Endothelial cell of umbilical vein (primary cell): ENCODE data around the gene VCL. TPM values are rescaled to one million over a fixed set of nuclear protein-coding genes. Genes with fewer than 3 reads are reported as not detected.

Experiments used
- BruUV-seq: library from RNA; stranded (reverse); fragments of 400-500 nt; replicated peaks from 2 replicates; lab custom pipeline; 2021; lab: Mats Ljungman, UMichigan
- CTCF ChIA-PET: fragments of 300-600, 350-600 bp; sonication (Branson Sonifier 250); formaldehyde crosslinking; loops from one replicate; lab custom pipeline; 2021; ENCODE audit warnings: antibody characterized with exemption, inconsistent platforms; lab: Charles Lee
- POLR2A ChIA-PET: fragments of 300-600, 350-600 bp; sonication (Branson Sonifier 250); formaldehyde crosslinking; loops from one replicate; lab custom pipeline; 2021; ENCODE audit warnings: antibody characterized with exemption, inconsistent platforms; lab: Charles Lee
- DNase-seq: peaks from one replicate; pipeline ENCODE4 v3.0.0-alpha.2; 2011; ENCODE audit warnings: low read depth, low spot score
- FAIRE-seq: peaks from 2 replicates; lab custom pipeline; 2011; peaks lifted over from hg19 to GRCh38; lab: Jason Lieb, UNC
- H2AFZ ChIP-seq: 2 replicates; pipeline ENCODE4 v1.6.0; 2012; ENCODE audit warnings: low read depth, low read length, control low read depth, inconsistent platforms
- H3K27ac ChIP-seq: 2 replicates; pipeline ENCODE4 v1.5.1; 2011; ENCODE audit warnings: low read depth, mild to moderate bottlenecking, control low read depth, low read length, moderate library complexity; ENCODE audit not compliant: insufficient read depth
- H3K27me3 ChIP-seq, 2 experiments: 2 replicates each; pipeline versions ENCODE4 v1.6.0 to v1.6.1; 2011; ENCODE audit warnings: low read length in 2 of 2, mixed read lengths in 1 of 2; ENCODE audit not compliant: control insufficient read depth in 2 of 2, insufficient read depth in 2 of 2
- H3K36me3 ChIP-seq, 2 experiments: 2 replicates in 1 of 2; 3 replicates in 1 of 2; pipeline ENCODE4 v1.5.1; 2011; ENCODE audit warnings: low read length in 2 of 2, mild to moderate bottlenecking in 1 of 2, moderate library complexity in 1 of 2; ENCODE audit not compliant: control insufficient read depth in 2 of 2, insufficient read depth in 2 of 2; ENCODE audit errors: extremely low read depth in 1 of 2
- H3K4me1 ChIP-seq: 3 replicates; pipeline ENCODE4 v1.5.1; 2011; ENCODE audit warnings: mild to moderate bottlenecking, low read length; ENCODE audit not compliant: control insufficient read depth, insufficient read depth; ENCODE audit errors: extremely low read depth
- H3K4me2 ChIP-seq: 2 replicates; pipeline ENCODE4 v1.6.1; 2011; ENCODE audit warnings: low read length, control low read depth, mixed read lengths; ENCODE audit not compliant: insufficient read depth
- H3K4me3 ChIP-seq, 3 experiments: fragments of 200-600 bp in 1 of 3; sonication (generic), shearing (Covaris generic) in 1 of 3; replicated peaks in 1 of 3; 2 replicates each; pipeline ENCODE4 v1.5.1; 2011 to 2016; ENCODE audit warnings: control low read depth in 3 of 3, low read length in 3 of 3, mild to moderate bottlenecking in 2 of 3, inconsistent platforms in 1 of 3, low read depth in 1 of 3, moderate library complexity in 1 of 3; ENCODE audit not compliant: insufficient read depth in 1 of 3
- H3K79me2 ChIP-seq: 2 replicates; pipeline ENCODE4 v1.6.0; 2012; ENCODE audit warnings: low read length, inconsistent platforms; ENCODE audit not compliant: control insufficient read depth, insufficient read depth
- H3K9ac ChIP-seq: replicated peaks from 2 replicates; pipeline ENCODE3; 2011; ENCODE audit warnings: low read length, control low read depth; ENCODE audit not compliant: insufficient read depth; ENCODE audit errors: extremely low read depth
- H3K9me1 ChIP-seq: replicated peaks from 3 replicates; pipeline ENCODE4 v1.6.0; 2011; ENCODE audit warnings: mild to moderate bottlenecking, low read length; ENCODE audit not compliant: control insufficient read depth, insufficient read depth; ENCODE audit errors: extremely low read depth
- H3K9me3 ChIP-seq: replicated peaks from 2 replicates; pipeline ENCODE4 v1.5.1; 2012; ENCODE audit warnings: low read length, inconsistent platforms; ENCODE audit not compliant: control insufficient read depth, insufficient read depth
- H4K20me1 ChIP-seq: replicated peaks from 2 replicates; pipeline ENCODE3; 2011; ENCODE audit warnings: mild to moderate bottlenecking, low read length; ENCODE audit not compliant: control insufficient read depth, insufficient read depth; ENCODE audit errors: extremely low read depth
- EZH2 ChIP-seq: IDR thresholded peaks from 2 replicates; pipeline ENCODE4 v1.6.1; 2012; ENCODE audit warnings: borderline replicate concordance, low read depth, mild to moderate bottlenecking, moderate library complexity, low read length, inconsistent platforms; ENCODE audit not compliant: severe bottlenecking
- FOS ChIP-seq: IDR thresholded peaks from 2 replicates; pipeline ENCODE4 v1.6.1; 2011; ENCODE audit warnings: mild to moderate bottlenecking, low read length, moderate library complexity, borderline replicate concordance; ENCODE audit not compliant: insufficient read depth
- GATA2 ChIP-seq: IDR thresholded peaks from 2 replicates; pipeline ENCODE4 v1.7.0; 2011; ENCODE audit warnings: low read depth, mild to moderate bottlenecking, moderate library complexity, mixed read lengths, low read length; ENCODE audit not compliant: insufficient read length, insufficient read depth
- JUN ChIP-seq: IDR thresholded peaks from 2 replicates; pipeline ENCODE4 v1.6.1; 2011; ENCODE audit warnings: borderline replicate concordance, low read depth; ENCODE audit not compliant: insufficient read length, insufficient read depth
- MYC ChIP-seq: IDR thresholded peaks from one replicate; pipeline ENCODE4 v1.6.1; 2011; ENCODE audit warnings: mild to moderate bottlenecking, low read depth, low read length
- POLR2A ChIP-seq: IDR thresholded peaks from 2 replicates; pipeline ENCODE4 v1.6.1; 2012; ENCODE audit warnings: low read depth, mild to moderate bottlenecking, control low read depth, low read length
- POLR2AphosphoS5 ChIP-seq: IDR thresholded peaks from 2 replicates; pipeline ENCODE4 v1.6.1; 2012; ENCODE audit warnings: low read depth, mild to moderate bottlenecking, control low read depth, low read length, moderate library complexity; ENCODE audit not compliant: insufficient read depth
- dilution Hi-C: fragments of 300-500 bp; cut with MboI; formaldehyde crosslinking; loops from one replicate; pipeline ENCODE4 v1.15.0; 2019; ENCODE audit warnings: low sequenced_read_pairs; ENCODE audit not compliant: extremely low pct_ligation_motif_present
- intact Hi-C: fragments of 100-400 bp; cut with micrococcal nuclease; formaldehyde crosslinking; loops from one replicate; pipeline ENCODE4 v1.10.0; 2022
- polyA plus RNA-seq, 4 experiments: library from polyadenylated mRNA; depleted of rRNA in 3 of 4; stranded (reverse) in 3 of 4; unstranded in 1 of 4; fragments of >200 nt; gene quantifications; 2 replicates each; pipeline versions ENCODE4 v1.2.1 to v1.2.3, GENCODE V29; 2011 to 2012; ENCODE audit warnings: missing spikeins in 1 of 4
- total RNA-seq: library from RNA; stranded (reverse); gene quantifications from 2 replicates; pipeline ENCODE4 v1.2.3, GENCODE V29; 2021
- TF ChIP-seq, protein P1 (sequence below): IDR thresholded peaks from 2 replicates; pipeline ENCODE4 v1.6.1; 2011; ENCODE audit not compliant: insufficient read depth, insufficient read length
- TF ChIP-seq, protein P2 (sequence below), 2 donors: IDR thresholded peaks; 1 replicate in 1 of 2; 2 replicates in 1 of 2; pipeline ENCODE4 v1.5.1; 2011; ENCODE audit warnings: low read length in 2 of 2, mild to moderate bottlenecking in 2 of 2, moderate library complexity in 2 of 2, control low read depth in 1 of 2, inconsistent platforms in 1 of 2, low read depth in 1 of 2; ENCODE audit not compliant: insufficient read depth in 1 of 2; ENCODE audit errors: extremely low read depth in 1 of 2

The VCL gene
- total and polyA plus RNA-seq, 2 donors (not counting 3 experiments of a cell fraction or from before 2014, with no cell fraction given) = 95.4 to 231 TPM

DNA sequence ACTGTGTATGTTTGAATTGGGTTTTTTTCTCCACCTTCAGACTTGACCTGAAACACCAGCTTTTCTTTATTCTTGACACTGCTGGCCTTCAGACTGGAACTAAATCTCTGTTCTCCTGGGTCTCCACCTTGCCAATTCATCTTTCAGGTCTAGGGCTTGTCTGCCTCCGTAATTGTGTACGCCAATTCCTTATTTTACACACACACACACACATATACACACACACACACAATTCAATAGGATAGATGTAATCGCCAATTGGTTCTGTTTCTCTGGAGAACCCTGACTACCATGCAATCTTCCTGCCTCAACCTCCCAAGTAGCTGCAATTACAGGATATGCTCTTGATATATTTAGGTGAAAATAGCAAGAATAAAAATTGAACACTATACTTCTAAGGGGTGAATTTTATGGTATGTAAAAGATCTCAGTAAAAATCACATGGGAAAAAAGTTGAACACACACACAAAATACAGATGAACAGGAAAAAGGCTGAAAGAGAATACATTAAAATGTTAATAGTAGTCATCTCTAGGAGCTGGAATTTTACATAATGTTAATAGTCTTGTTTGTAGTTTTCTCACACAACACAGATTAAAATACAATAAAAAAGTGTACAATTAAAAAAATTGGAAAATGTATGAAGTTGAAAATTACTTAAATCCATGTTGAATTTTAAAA, 6.6 kb upstream of the VCL start:
- ChIA-PET POLR2A (no interaction called here), CTCF (interaction anchor here (1.0 kb wide), 1 partner anchor 90 kb away, joined by 3 read pairs; no protein-coding TSS in a partner anchor)
- FAIRE-seq (no peak), DNase-seq (no peak)
- intact Hi-C loops (no loop called here), dilution Hi-C loops (no loop called here)
- Histone ChIP-seq H3K4me2 (no peak overlapping the region), H3K4me1 (peaks cover 10% of the 10 kb centered on the region), H4K20me1 (no peaks in the 10 kb centered on the region), H3K9ac (no peak overlapping the region), H2AFZ (no peak overlapping the region), H3K27ac (no peak overlapping the region), H3K4me3 (no peak overlapping the region), H3K9me3 (no peaks in the 10 kb centered on the region), H3K36me3 (no peaks in the 10 kb centered on the region), H3K79me2 (no peaks in the 10 kb centered on the region), H3K27me3 (no peaks in the 10 kb centered on the region), H3K9me1 (no peaks in the 10 kb centered on the region)
- no peak for TF ChIP-seq FOS
- no TSS peak for BruUV-seq

DNA sequence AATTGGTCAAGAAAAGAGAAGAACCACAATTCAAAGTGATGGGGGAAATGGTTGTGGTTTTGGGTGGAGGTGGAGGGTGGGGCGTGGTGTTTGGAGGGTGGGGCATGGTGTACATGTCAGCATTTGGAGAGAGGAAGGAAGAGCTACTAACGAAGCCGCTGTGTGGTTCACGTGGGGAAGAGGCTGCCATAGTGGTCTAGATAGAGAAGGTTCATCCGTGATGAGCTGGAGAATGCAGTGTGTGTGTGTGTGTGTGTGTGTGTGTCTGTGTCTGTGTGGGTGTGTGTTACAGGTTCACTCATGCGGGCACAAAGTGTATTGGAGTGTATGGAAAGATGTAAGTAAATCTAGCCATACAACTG, 6.1 kb upstream of the VCL start:
- Histone ChIP-seq H3K4me1 (peaks cover 10% of the 10 kb centered on the region), H3K79me2 (no peaks in the 10 kb centered on the region), H3K9ac (no peak overlapping the region), H3K9me3 (no peaks in the 10 kb centered on the region), H3K27me3 (no peaks in the 10 kb centered on the region), H3K4me3 (no peak overlapping the region), H3K27ac (no peak overlapping the region), H3K9me1 (no peaks in the 10 kb centered on the region), H3K4me2 (no peak overlapping the region), H2AFZ (no peak overlapping the region), H4K20me1 (no peaks in the 10 kb centered on the region), H3K36me3 (no peaks in the 10 kb centered on the region)
- dilution Hi-C loops = no loop called here
- BruUV-seq = no TSS peak
- POLR2A ChIA-PET = interaction anchor here (0.6 kb wide), 1 partner anchor 51 kb away, joined by 3 read pairs; no protein-coding TSS in a partner anchor
- DNase-seq (no peak), FAIRE-seq (no peak)
- TF ChIP-seq GATA2 (no peak), POLR2A (no peak), FOS (no peak), EZH2 (no peak), POLR2AphosphoS5 (no peak), JUN (no peak), MYC (no peak)
- TF ChIP-seq, protein P1, sequence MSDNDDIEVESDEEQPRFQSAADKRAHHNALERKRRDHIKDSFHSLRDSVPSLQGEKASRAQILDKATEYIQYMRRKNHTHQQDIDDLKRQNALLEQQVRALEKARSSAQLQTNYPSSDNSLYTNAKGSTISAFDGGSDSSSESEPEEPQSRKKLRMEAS = no peak
- TF ChIP-seq, protein P2, sequence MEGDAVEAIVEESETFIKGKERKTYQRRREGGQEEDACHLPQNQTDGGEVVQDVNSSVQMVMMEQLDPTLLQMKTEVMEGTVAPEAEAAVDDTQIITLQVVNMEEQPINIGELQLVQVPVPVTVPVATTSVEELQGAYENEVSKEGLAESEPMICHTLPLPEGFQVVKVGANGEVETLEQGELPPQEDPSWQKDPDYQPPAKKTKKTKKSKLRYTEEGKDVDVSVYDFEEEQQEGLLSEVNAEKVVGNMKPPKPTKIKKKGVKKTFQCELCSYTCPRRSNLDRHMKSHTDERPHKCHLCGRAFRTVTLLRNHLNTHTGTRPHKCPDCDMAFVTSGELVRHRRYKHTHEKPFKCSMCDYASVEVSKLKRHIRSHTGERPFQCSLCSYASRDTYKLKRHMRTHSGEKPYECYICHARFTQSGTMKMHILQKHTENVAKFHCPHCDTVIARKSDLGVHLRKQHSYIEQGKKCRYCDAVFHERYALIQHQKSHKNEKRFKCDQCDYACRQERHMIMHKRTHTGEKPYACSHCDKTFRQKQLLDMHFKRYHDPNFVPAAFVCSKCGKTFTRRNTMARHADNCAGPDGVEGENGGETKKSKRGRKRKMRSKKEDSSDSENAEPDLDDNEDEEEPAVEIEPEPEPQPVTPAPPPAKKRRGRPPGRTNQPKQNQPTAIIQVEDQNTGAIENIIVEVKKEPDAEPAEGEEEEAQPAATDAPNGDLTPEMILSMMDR (IDR thresholded peaks at IDR 0.05; ENCODE audit: extremely low read depth in 1 of 2, insufficient read depth in 1 of 2, low read depth in 1 of 2, low read length in 2 of 2) = no peak
- intact Hi-C loops = no loop called here
- CTCF ChIA-PET = interaction anchor here (1.2 to 4.1 kb wide), 3 partner anchors 8 to 89 kb away, joined by 3 to 27 read pairs (median 3); no protein-coding TSS in a partner anchor
